HEK293T (cell line): Measurements from ENCODE around the gene LETM1.

Source experiments
- CTCF ChIA-PET: fragments of 350-600 bp; formaldehyde crosslinking; extraction: SDS; loops from one replicate; lab custom pipeline; 2021; ENCODE audit warnings: antibody characterized with exemption, inconsistent platforms; lab: Yijun Ruan, JAX
- POLR2A ChIA-PET: fragments of 350-600 bp; formaldehyde crosslinking; extraction: SDS; loops from one replicate; lab custom pipeline; 2020; ENCODE audit warnings: antibody characterized with exemption, inconsistent platforms; lab: Yijun Ruan, JAX
- DNase-seq: peaks from one replicate; pipeline ENCODE4 v3.0.0; 2012; ENCODE audit warnings: mixed read lengths; ENCODE audit errors: extremely low spot score
- ARNT ChIP-seq: fragments of 450-650 bp; IDR thresholded peaks from 2 replicates; pipeline ENCODE4 v1.6.1; 2017; ENCODE audit warnings: mild to moderate bottlenecking
- BHLHE40 ChIP-seq: fragments of 450-650 bp; IDR thresholded peaks from 2 replicates; pipeline ENCODE4 v1.6.1; 2016; ENCODE audit warnings: mild to moderate bottlenecking, moderate library complexity, borderline replicate concordance
- CTBP1 ChIP-seq: fragments of 450-650 bp; IDR thresholded peaks from 2 replicates; pipeline ENCODE4 v1.6.1; 2016; ENCODE audit warnings: borderline replicate concordance
- ELF4 ChIP-seq: fragments of 450-650 bp; IDR thresholded peaks from 2 replicates; pipeline ENCODE4 v1.6.1; 2017; ENCODE audit warnings: antibody characterized with exemption
- FOXA1 ChIP-seq: fragments of 450-650 bp; IDR thresholded peaks from 2 replicates; pipeline ENCODE4 v1.6.1; 2016; ENCODE audit warnings: mild to moderate bottlenecking
- FOXK2 ChIP-seq: fragments of 450-650 bp; IDR thresholded peaks from 2 replicates; pipeline ENCODE4 v1.6.1; 2016; ENCODE audit warnings: mild to moderate bottlenecking
- FOXM1 ChIP-seq: fragments of 450-650 bp; IDR thresholded peaks from 2 replicates; pipeline ENCODE4 v1.6.1; 2017; ENCODE audit warnings: mild to moderate bottlenecking, borderline replicate concordance
- HDGF ChIP-seq: fragments of 450-650 bp; IDR thresholded peaks from 2 replicates; pipeline ENCODE4 v1.6.1; 2017; ENCODE audit warnings: antibody characterized with exemption, borderline replicate concordance
- L3MBTL2 ChIP-seq: fragments of 450-650 bp; conservative IDR thresholded peaks from 2 replicates; pipeline ENCODE4 v1.6.1; 2016; ENCODE audit warnings: mild to moderate bottlenecking
- LEF1 ChIP-seq: fragments of 450-650 bp; IDR thresholded peaks from 2 replicates; pipeline ENCODE4 v1.6.1; 2017; ENCODE audit warnings: mild to moderate bottlenecking, borderline replicate concordance
- NFRKB ChIP-seq: fragments of 450-650 bp; IDR thresholded peaks from 2 replicates; pipeline ENCODE4 v1.6.1; 2016; ENCODE audit warnings: mild to moderate bottlenecking, moderate library complexity
- PKNOX1 ChIP-seq: fragments of 450-650 bp; IDR thresholded peaks from 2 replicates; pipeline ENCODE4 v1.6.1; 2016
- SP1 ChIP-seq: fragments of 450-650 bp; IDR thresholded peaks from 2 replicates; pipeline ENCODE4 v1.6.1; 2017
- SUZ12 ChIP-seq: fragments of 450-650 bp; IDR thresholded peaks from 2 replicates; pipeline ENCODE4 v1.6.1; 2016; ENCODE audit warnings: mild to moderate bottlenecking
- TARDBP ChIP-seq: fragments of 450-650 bp; IDR thresholded peaks from 2 replicates; pipeline ENCODE4 v1.6.1; 2016
- ZNF384 ChIP-seq: fragments of 450-650 bp; IDR thresholded peaks from 2 replicates; pipeline ENCODE4 v1.6.1; 2016

LETM1 gene

GRCh38 chr4:1822568-1823544 is 33.1 kb downstream of the LETM1 start:
- CTCF ChIA-PET: no interaction called here
- POLR2A ChIA-PET: no interaction called here
- no peak for DNase-seq

DNA sequence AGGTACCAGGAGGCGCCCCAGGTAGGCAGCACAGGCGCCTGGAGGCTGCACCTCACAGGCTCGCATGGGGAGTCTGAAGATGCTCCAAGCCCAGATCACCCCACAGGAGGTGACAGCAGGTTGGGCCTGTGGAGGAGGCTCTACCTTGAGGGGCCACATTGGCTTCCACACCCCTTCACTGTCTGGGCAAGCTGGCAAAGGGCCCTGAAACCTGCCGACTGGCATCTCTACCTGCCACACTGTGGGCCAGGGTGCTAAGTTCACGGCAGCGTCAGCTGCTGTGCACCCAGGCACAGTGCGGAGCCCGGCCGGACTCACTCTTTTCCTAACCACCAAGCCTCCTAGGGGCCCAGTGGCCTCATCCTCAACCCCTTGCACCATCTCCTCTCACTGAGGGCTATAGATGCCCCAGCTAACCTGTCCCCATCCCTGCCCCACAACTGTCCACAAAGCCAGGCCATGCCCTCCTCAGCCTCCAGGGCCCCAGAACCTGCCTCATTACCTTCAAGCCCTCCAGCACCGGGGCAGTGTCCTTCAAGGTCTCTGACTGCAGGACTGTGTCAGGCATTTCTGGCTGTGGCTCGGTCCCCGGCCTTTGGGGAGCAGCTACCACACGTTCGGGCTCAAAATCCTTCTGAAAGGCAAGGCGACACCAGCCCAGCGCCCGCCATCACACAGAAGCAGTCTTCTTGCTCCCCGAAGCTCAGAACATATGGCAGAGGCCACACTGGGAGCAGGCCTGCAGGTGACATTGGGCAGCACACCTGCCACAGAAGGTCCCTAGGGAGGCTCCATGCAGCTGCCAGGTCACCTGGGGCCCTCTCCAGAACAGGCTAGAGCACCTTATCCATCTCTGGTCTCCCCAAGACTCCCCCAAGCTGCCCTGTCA is 34.0 kb downstream of the LETM1 start:
- no peak for DNase-seq
- ChIA-PET POLR2A (no interaction called here), CTCF (no interaction called here)
- TF ChIP-seq CTBP1 (no peak), ARNT (no peak)

More at GRCh38 chr4:1822568-1823544, 33.1 kb downstream of the LETM1 start:
- no peak for TF ChIP-seq CTBP1
- no peak for TF ChIP-seq ELF4
- TF ChIP-seq L3MBTL2: no peak
- no peak for TF ChIP-seq BHLHE40
- TF ChIP-seq FOXM1: no peak
- TF ChIP-seq ZNF384: no peak
- no peak for TF ChIP-seq NFRKB

- POLR2A ChIA-PET: no interaction called here
- CTCF ChIA-PET: interaction anchor here (1.1 kb wide), 1 partner anchor 10 kb away, joined by 3 read pairs; no protein-coding TSS in a partner anchor
- no peak for TF ChIP-seq TARDBP
- no peak for TF ChIP-seq SP1
- TF ChIP-seq ARNT: no peak
- TF ChIP-seq NFRKB: no peak
- no peak for TF ChIP-seq SUZ12
- TF ChIP-seq ZNF384: no peak
- no peak for TF ChIP-seq FOXM1
- TF ChIP-seq CTBP1: no peak
- no peak for TF ChIP-seq PKNOX1
- TF ChIP-seq LEF1: no peak
- no peak for TF ChIP-seq BHLHE40
- TF ChIP-seq HDGF: no peak
- TF ChIP-seq FOXA1: no peak
- TF ChIP-seq FOXK2: no peak
- no peak for TF ChIP-seq ELF4
- no peak for TF ChIP-seq L3MBTL2
- DNase-seq: no peak
These were observed 36.1 kb downstream of the LETM1 start for GRCh38 chr4:1819816-1820215.

DNA sequence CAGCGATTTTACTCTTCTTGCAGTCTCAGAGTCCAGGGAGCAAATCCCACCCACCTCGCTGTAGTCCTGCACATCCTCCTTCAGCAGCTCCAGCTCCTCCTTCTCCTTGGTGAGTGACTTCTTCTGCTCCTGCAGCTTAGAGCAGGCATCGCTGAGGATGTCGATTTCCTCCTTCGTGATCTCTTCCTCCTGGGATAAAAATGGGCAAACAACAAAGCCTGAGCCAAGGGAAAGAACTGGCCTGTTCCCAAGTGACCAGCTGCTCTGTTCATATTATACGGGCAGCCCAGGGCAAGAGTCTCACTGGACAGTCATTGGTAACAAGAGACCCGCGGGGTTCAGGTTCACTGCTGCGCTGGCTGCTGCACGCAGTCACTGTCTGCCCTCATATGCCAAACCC is 36.7 kb downstream of the LETM1 start:
- CTCF ChIA-PET: interaction anchor here (1.1 to 1.3 kb wide), 2 partner anchors 9 to 75 kb away, joined by 3 read pairs; no protein-coding TSS in a partner anchor
- no peak for TF ChIP-seq HDGF
- no peak for TF ChIP-seq CTBP1
- no peak for TF ChIP-seq NFRKB
- TF ChIP-seq FOXM1: no peak
- no peak for TF ChIP-seq SUZ12
- no peak for TF ChIP-seq FOXK2
- TF ChIP-seq LEF1: no peak
- no peak for TF ChIP-seq BHLHE40
- no peak for TF ChIP-seq ELF4
- TF ChIP-seq L3MBTL2: no peak
- TF ChIP-seq SP1: no peak
- TF ChIP-seq FOXA1: no peak
- TF ChIP-seq TARDBP: no peak
- TF ChIP-seq PKNOX1: no peak
- TF ChIP-seq ZNF384: no peak
- no peak for TF ChIP-seq ARNT
- DNase-seq: no peak
- POLR2A ChIA-PET: no interaction called here

- POLR2A ChIA-PET: no interaction called here
These were observed 39.7 kb downstream of the LETM1 start for GRCh38 chr4:1815997-1816860.

More at GRCh38 chr4:1815997-1816860, 39.7 kb downstream of the LETM1 start:
- CTCF ChIA-PET: interaction anchor here (8.8 kb wide), 1 partner anchor 69 kb away, joined by 116 read pairs; no protein-coding TSS in a partner anchor
- TF ChIP-seq FOXM1: no peak
- TF ChIP-seq CTBP1: no peak
- no peak for TF ChIP-seq ELF4
- no peak for TF ChIP-seq L3MBTL2
- no peak for TF ChIP-seq FOXK2
- no peak for TF ChIP-seq LEF1
- no peak for TF ChIP-seq BHLHE40
- TF ChIP-seq SP1: no peak
- TF ChIP-seq NFRKB: no peak
- no peak for TF ChIP-seq SUZ12
- no peak for TF ChIP-seq PKNOX1
- no peak for TF ChIP-seq ZNF384
- DNase-seq: no peak
